Mesenchymal stem cell (in vitro differentiated cells and primary cell): Measurements from ENCODE around the gene SAMD4A.

Experiments used
- DNase-seq: peaks from one replicate; pipeline ENCODE4 v3.0.0-alpha.2; 2013
- H2AFZ ChIP-seq: one replicate; pipeline ENCODE4 v1.6.1; 2013; ENCODE audit warnings: low read depth, mild to moderate bottlenecking, control low read depth, inconsistent platforms, low read length, moderate library complexity
- H2AK5ac ChIP-seq: 2 replicates; pipeline ENCODE4 v1.6.1; 2013; ENCODE audit warnings: low read length, moderate library complexity, mild to moderate bottlenecking, inconsistent platforms; ENCODE audit not compliant: severe bottlenecking
- H2BK120ac ChIP-seq: one replicate; pipeline ENCODE4 v1.6.1; 2013; ENCODE audit warnings: low read depth, mild to moderate bottlenecking, inconsistent platforms, low read length, moderate library complexity
- H2BK12ac ChIP-seq, 2 experiments: one replicate each; pipeline ENCODE4 v1.6.1; 2013; ENCODE audit warnings: inconsistent platforms in 2 of 2, low read length in 2 of 2, mild to moderate bottlenecking in 2 of 2, moderate library complexity in 2 of 2, control low read depth in 1 of 2
- H2BK15ac ChIP-seq: one replicate; pipeline ENCODE4 v1.6.1; 2013; ENCODE audit warnings: mild to moderate bottlenecking, low read depth, inconsistent platforms; ENCODE audit not compliant: poor library complexity, severe bottlenecking
- H2BK5ac ChIP-seq: 2 replicates; pipeline ENCODE4 v1.6.1; 2013; ENCODE audit warnings: low read depth, mild to moderate bottlenecking, low read length, control low read depth, inconsistent platforms; ENCODE audit not compliant: poor library complexity, severe bottlenecking
- H3K14ac ChIP-seq, 2 experiments: one replicate each; pipeline ENCODE4 v1.6.1; 2013; ENCODE audit warnings: inconsistent platforms in 2 of 2, low read length in 2 of 2, control low read depth in 1 of 2, mild to moderate bottlenecking in 1 of 2, moderate library complexity in 1 of 2
- H3K18ac ChIP-seq, 2 experiments: one replicate each; pipeline ENCODE4 v1.6.1; 2013; ENCODE audit warnings: inconsistent platforms in 2 of 2, low read length in 2 of 2, control low read depth in 1 of 2, low read depth in 1 of 2, mild to moderate bottlenecking in 1 of 2
- H3K23ac ChIP-seq, 2 experiments: one replicate each; pipeline ENCODE4 v1.6.1; 2013; ENCODE audit warnings: inconsistent platforms in 2 of 2, low read length in 2 of 2, mild to moderate bottlenecking in 2 of 2, moderate library complexity in 2 of 2, control low read depth in 1 of 2
- H3K27ac ChIP-seq: 2 replicates; pipeline ENCODE4 v1.5.1; 2013; ENCODE audit warnings: mild to moderate bottlenecking, moderate library complexity, low read length, control low read depth, inconsistent platforms; ENCODE audit not compliant: poor library complexity, severe bottlenecking
- H3K27me3 ChIP-seq, 2 experiments: 2 replicates each; pipeline versions ENCODE4 v1.6.1 to v1.7.0; 2013; ENCODE audit warnings: low read length in 2 of 2, mild to moderate bottlenecking in 2 of 2, moderate library complexity in 2 of 2, control low read depth in 1 of 2, inconsistent platforms in 1 of 2; ENCODE audit not compliant: control insufficient read depth in 1 of 2, insufficient read depth in 1 of 2
- H3K36me3 ChIP-seq, 2 experiments: 2 replicates each; pipeline versions ENCODE4 v1.6.1 to v1.7.0; 2013; ENCODE audit warnings: low read length in 2 of 2, control low read depth in 1 of 2, inconsistent platforms in 1 of 2, low read depth in 1 of 2, mild to moderate bottlenecking in 1 of 2; ENCODE audit not compliant: insufficient read depth in 2 of 2, control insufficient read depth in 1 of 2
- H3K4ac ChIP-seq, 2 experiments: one replicate each; pipeline ENCODE4 v1.6.1; 2013; ENCODE audit warnings: inconsistent platforms in 2 of 2, low read length in 2 of 2, mild to moderate bottlenecking in 2 of 2, moderate library complexity in 2 of 2, control low read depth in 1 of 2, low read depth in 1 of 2
- H3K4me1 ChIP-seq: 2 replicates; pipeline ENCODE4 v1.6.1; 2013; ENCODE audit warnings: low read depth, low read length, control low read depth; ENCODE audit not compliant: control insufficient read depth, insufficient read depth
- H3K4me2 ChIP-seq: 2 replicates; pipeline ENCODE4 v1.6.1; 2013; ENCODE audit warnings: low read length, mild to moderate bottlenecking, inconsistent platforms; ENCODE audit not compliant: poor library complexity, severe bottlenecking
- H3K4me3 ChIP-seq, 2 experiments: 2 replicates each; pipeline versions ENCODE4 v1.5.1 to v1.7.0; 2013; ENCODE audit warnings: low read length in 2 of 2, mild to moderate bottlenecking in 2 of 2, control low read depth in 1 of 2, low read depth in 1 of 2; ENCODE audit not compliant: insufficient read depth in 1 of 2
- H3K79me1 ChIP-seq: replicated peaks from 2 replicates; pipeline ENCODE4 v1.6.1; 2013; ENCODE audit warnings: mild to moderate bottlenecking, control low read depth, low read length, inconsistent platforms; ENCODE audit not compliant: poor library complexity, severe bottlenecking
- H3K9ac ChIP-seq: 2 replicates; pipeline ENCODE4 v1.7.0; 2013; ENCODE audit warnings: mild to moderate bottlenecking, low read length, moderate library complexity
- H3K9me3 ChIP-seq: 2 replicates; pipeline ENCODE4 v1.7.0; 2013; ENCODE audit warnings: mild to moderate bottlenecking, low read length; ENCODE audit not compliant: control insufficient read depth
- H4K8ac ChIP-seq: one replicate; pipeline ENCODE4 v1.6.1; 2013; ENCODE audit warnings: inconsistent platforms, mild to moderate bottlenecking, low read length, moderate library complexity
- H4K91ac ChIP-seq: one replicate; pipeline ENCODE4 v1.6.1; 2013; ENCODE audit warnings: mild to moderate bottlenecking, low read length, inconsistent platforms
- WGBS: methylation state at CpG from one replicate; pipeline ENCODE4 v1.1.7; 2013; ENCODE audit warnings: mixed read lengths; 5-methylcytosine and 5-hydroxymethylcytosine counted together

The SAMD4A gene

DNA sequence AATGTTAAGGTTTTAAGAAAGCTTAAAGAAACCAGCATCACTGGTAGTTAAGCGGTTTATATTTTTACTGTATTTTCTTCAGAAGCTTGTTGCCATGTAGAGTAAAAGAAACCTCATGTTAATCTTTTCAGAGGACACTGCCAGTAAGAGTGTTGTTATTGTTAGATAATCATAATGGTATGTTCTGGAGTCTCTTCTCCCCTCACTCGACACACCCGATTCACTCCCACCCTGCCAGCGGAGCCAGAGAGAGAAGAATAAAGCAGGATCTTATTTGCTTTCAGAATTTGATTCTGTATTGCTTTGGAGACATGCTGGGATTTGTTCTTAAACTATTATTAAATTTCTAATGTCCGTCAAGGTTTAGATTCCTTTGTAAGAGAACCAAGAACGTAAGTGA is 113.7 kb downstream of the SAMD4A start:
- WGBS = 99% methylated on average over 4 of the region's 6 CpGs
- H2BK12ac ChIP-seq = no peak overlapping the region
- H3K9ac ChIP-seq = peak overlapping the region; percentile 85
- no peaks in the 10 kb centered on the region for H3K27me3 ChIP-seq
- peaks cover 15% of the 10 kb centered on the region for H3K4me1 ChIP-seq
- no peak overlapping the region for H4K91ac ChIP-seq
- H2BK15ac ChIP-seq = no peak overlapping the region
- no peak overlapping the region for H4K8ac ChIP-seq
- no peaks in the 10 kb centered on the region for H3K36me3 ChIP-seq
- H3K79me1 ChIP-seq = peaks cover 16% of the 10 kb centered on the region
- no peak overlapping the region for H3K14ac ChIP-seq
- no peak for DNase-seq
- no peak overlapping the region for H3K4me2 ChIP-seq
- H3K18ac ChIP-seq = no peak overlapping the region
- no peak overlapping the region for H3K23ac ChIP-seq
- H2BK120ac ChIP-seq = no peak overlapping the region
- H3K9me3 ChIP-seq = no peaks in the 10 kb centered on the region
- no peak overlapping the region for H2AFZ ChIP-seq
- peak overlapping the region in 1 of 2 experiments; percentile 40 for H3K4me3 ChIP-seq
- H3K4ac ChIP-seq = no peak overlapping the region
- no peak overlapping the region for H2BK5ac ChIP-seq
- no peak overlapping the region for H2AK5ac ChIP-seq
- H3K27ac ChIP-seq = no peak overlapping the region

DNA sequence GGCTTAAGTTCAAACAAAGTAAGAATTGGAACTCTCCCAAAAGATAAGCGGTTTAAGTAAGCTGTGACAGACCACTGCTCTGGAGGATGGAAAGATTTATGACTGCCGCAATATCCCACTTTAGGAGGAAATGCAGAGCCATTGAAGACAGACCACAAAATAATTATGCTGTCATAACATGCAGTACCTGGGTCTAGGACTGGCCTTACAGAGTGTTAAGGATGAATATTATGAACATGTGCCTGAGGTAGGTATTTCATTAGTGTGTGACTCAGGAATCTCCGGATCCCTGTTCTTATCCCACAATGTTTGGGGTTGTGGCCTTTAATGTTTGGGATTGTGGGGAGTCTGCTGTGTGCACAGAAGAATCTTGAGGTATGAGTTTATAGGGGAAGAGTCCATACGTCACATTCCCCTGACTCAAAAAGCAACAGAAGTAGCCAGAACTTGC is 114.9 kb downstream of the SAMD4A start:
- Histone ChIP-seq H2AK5ac (no peak overlapping the region), H3K18ac (peak overlapping the region; percentile 7 to 76), H2BK12ac (no peak overlapping the region), H2BK15ac (no peak overlapping the region), H3K4me1 (peaks cover 16% of the 10 kb centered on the region), H3K9ac (no peak overlapping the region), H3K14ac (no peak overlapping the region), H3K4me2 (no peak overlapping the region), H3K9me3 (no peaks in the 10 kb centered on the region), H3K27ac (peak overlapping the region; percentile 60), H3K27me3 (no peaks in the 10 kb centered on the region), H2BK5ac (no peak overlapping the region), H3K36me3 (no peaks in the 10 kb centered on the region), H4K91ac (no peak overlapping the region), H4K8ac (no peak overlapping the region), H2AFZ (no peak overlapping the region), H3K79me1 (peaks cover 13% of the 10 kb centered on the region), H3K4ac (peak overlapping the region in 1 of 2 experiments; percentile 38), H3K4me3 (no peak overlapping the region), H2BK120ac (no peak overlapping the region), H3K23ac (no peak overlapping the region)
- DNase-seq = peak; percentile 70
- 43% methylated on average over 4 of the region's 4 CpGs for WGBS

DNA sequence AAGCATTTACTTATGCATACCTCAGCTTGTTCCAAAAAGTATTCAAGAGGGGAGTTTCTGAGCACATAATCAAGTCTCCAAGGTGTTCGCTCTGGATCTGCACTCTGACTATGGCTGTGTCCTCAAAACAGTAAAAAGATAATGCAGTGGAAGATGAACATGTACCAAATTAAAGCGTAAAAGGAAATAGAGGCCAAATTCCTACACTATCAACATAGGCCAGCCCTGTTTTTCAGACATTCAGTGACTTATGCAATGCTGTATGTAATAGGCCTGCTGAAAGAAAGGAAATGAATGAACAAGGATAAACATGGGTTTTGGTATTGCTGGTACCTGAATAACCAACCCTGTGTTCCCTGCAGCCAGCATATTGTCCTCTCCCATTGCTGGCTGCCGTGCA is 115.7 kb downstream of the SAMD4A start:
- Histone ChIP-seq H4K91ac (no peak overlapping the region), H3K4ac (no peak overlapping the region), H3K14ac (no peak overlapping the region), H3K4me1 (peaks cover 19% of the 10 kb centered on the region), H3K36me3 (no peaks in the 10 kb centered on the region), H2BK5ac (no peak overlapping the region), H3K23ac (no peak overlapping the region), H2BK12ac (peak overlapping the region in 1 of 2 experiments; percentile 12), H3K9me3 (no peaks in the 10 kb centered on the region), H3K4me3 (no peak overlapping the region), H3K27ac (no peak overlapping the region), H2BK120ac (no peak overlapping the region), H2AFZ (no peak overlapping the region), H3K27me3 (no peaks in the 10 kb centered on the region), H3K18ac (no peak overlapping the region), H3K9ac (no peak overlapping the region), H2AK5ac (no peak overlapping the region), H3K79me1 (peaks cover 16% of the 10 kb centered on the region), H4K8ac (no peak overlapping the region), H2BK15ac (no peak overlapping the region), H3K4me2 (no peak overlapping the region)
- no peak for DNase-seq
- 100% methylated on average over 2 of the region's 3 CpGs for WGBS

DNA sequence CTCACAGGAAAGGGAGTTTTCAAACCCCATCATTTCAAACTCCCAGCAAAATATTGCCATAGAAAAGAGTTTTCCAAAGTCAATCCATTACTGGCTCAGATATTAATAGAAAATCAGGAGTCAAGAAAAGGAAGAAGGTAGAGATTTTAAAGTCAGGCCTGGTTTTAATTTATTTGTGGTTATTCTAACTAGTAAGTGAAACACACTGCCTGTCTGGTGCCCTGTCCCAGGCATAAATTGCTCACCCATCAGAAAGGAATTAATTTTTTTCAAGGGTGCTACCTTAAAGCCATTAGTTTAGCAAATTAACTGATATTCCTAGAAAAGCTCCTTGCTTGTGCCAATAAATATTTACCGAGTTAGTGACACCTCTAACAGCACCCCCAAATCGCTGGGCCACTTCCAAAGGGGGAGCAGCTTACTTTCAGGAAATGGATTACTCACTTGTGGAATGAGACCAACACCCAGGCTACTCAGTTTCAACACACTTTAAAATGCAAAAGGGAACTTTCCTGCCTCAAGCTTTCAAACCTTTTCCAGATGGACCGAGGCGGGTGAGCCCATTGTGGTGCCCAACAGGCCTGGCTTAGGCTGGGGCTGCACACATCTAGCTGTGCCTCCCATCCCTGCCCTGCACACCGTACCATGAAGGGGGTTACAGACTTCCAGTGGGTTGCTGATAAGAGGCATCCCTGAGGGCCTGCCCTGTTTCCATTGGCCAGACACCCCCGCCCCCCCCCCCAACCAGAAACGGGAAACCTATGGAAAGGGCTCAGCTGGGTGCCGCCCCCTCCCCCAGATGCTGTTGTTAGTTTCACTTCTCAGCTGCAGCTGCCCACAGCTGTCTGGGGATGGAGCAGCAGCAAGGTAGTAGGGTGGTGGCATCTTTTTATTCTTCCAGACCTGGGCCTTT is 117.2 kb downstream of the SAMD4A start:
- 30% methylated on average over 8 of the region's 8 CpGs for WGBS
- H3K23ac ChIP-seq = peak overlapping the region in 1 of 2 experiments; percentile 73

More for the DNA sequence above, 117.2 kb downstream of the SAMD4A start:
- Histone ChIP-seq H3K4me1 (peaks cover 21% of the 10 kb centered on the region), H3K4ac (peak overlapping the region; percentile 49 to 57), H3K36me3 (no peaks in the 10 kb centered on the region), H3K79me1 (peaks cover 27% of the 10 kb centered on the region), H2BK5ac (no peak overlapping the region), H2BK120ac (peak overlapping the region; percentile 64), H4K91ac (peak overlapping the region; percentile 48), H2BK15ac (no peak overlapping the region), H3K18ac (peak overlapping the region; percentile 72 to 88), H2AK5ac (peak overlapping the region; percentile 71), H3K4me3 (peak overlapping the region in 1 of 2 experiments; percentile 52), H2AFZ (no peak overlapping the region), H3K14ac (peak overlapping the region in 1 of 2 experiments; percentile 68), H3K4me2 (peak overlapping the region; percentile 23), H3K27ac (peak overlapping the region; percentile 21), H3K9ac (peak overlapping the region; percentile 76), H4K8ac (peak overlapping the region; percentile 19), H2BK12ac (peak overlapping the region in 1 of 2 experiments; percentile 87), H3K9me3 (no peaks in the 10 kb centered on the region), H3K27me3 (no peaks in the 10 kb centered on the region)
- peak; percentile 76 for DNase-seq
